ENCODE data around the gene NOTCH2. TPM values are rescaled to one million over a fixed set of nuclear protein-coding genes. Genes with fewer than 3 reads are reported as not detected.

NOTCH2 gene
- total RNA-seq, 1 experiment from 2014 or later, result 62.9 TPM

- ChIA-PET RAD21 (ENCODE audit: low non-redundant PET in 1 of 2, low total read pairs in 2 of 2, uncharacterized antibody in 2 of 2, unreplicated experiment in 2 of 2) (no interaction called here), POLR2A (no interaction called here), CTCF (no interaction called here)
- no peak for DNase-seq (ENCODE audit: low read depth, low spot score)
- ATAC-seq, result no peak
- no peaks in the 10 kb centered on the region for H3K27me3 ChIP-seq (ENCODE audit: insufficient read depth, low read length)
- H2AFZ ChIP-seq (ENCODE audit: low read depth, low read length, poor library complexity, severe bottlenecking), result no peak overlapping the region
- no peak overlapping the region for H3K4me2 ChIP-seq (ENCODE audit: low read length)
- H3K4me1 ChIP-seq (ENCODE audit: control insufficient read depth in 1 of 2, insufficient read depth in 2 of 2, low read length in 2 of 2), result no peaks in the 10 kb centered on the region
- no peaks in the 10 kb centered on the region for H3K9me3 ChIP-seq (ENCODE audit: control insufficient read depth in 1 of 2, insufficient read depth in 1 of 2, low read depth in 1 of 2, low read length in 2 of 2)
- intact Hi-C loops (cut with micrococcal nuclease), result no loop called here
- no peak overlapping the region for H3K4me3 ChIP-seq (replicated peaks in 1 of 2; ENCODE audit: low read depth in 1 of 2, low read length in 2 of 2)
- H3K79me2 ChIP-seq (ENCODE audit: insufficient read depth, low read length), result no peaks in the 10 kb centered on the region
- H3K9ac ChIP-seq (ENCODE audit: low read length), result no peak overlapping the region
- no peak overlapping the region for H3K27ac ChIP-seq (ENCODE audit: low read depth, low read length)
- TF ChIP-seq SP1 (IDR thresholded peaks at IDR 0.05; ENCODE audit: low read depth) (no peak), EGR1 (IDR thresholded peaks at IDR 0.05; ENCODE audit: low read depth) (no peak), YY1 (IDR thresholded peaks at IDR 0.05; ENCODE audit: extremely low read depth, insufficient replicate concordance, low read depth, low read length) (no peak), POLR2A (IDR thresholded peaks at IDR 0.05; ENCODE audit: borderline replicate concordance, extremely low read depth, insufficient read depth, insufficient read length) (no peak), CEBPB (IDR thresholded peaks at IDR 0.05; ENCODE audit: low read depth) (no peak), ZFX (IDR thresholded peaks at IDR 0.05) (no peak), FOSL1 (IDR thresholded peaks at IDR 0.05; ENCODE audit: low read depth) (no peak), ZNF274 (IDR thresholded peaks at IDR 0.05; ENCODE audit: low read depth, low read length) (no peak), ELF1 (IDR thresholded peaks at IDR 0.05; ENCODE audit: borderline replicate concordance, low read depth) (no peak)
- TF ChIP-seq, protein P1, sequence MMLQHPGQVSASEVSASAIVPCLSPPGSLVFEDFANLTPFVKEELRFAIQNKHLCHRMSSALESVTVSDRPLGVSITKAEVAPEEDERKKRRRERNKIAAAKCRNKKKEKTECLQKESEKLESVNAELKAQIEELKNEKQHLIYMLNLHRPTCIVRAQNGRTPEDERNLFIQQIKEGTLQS (IDR thresholded peaks at IDR 0.05), result no peak
- TF ChIP-seq, protein P2, sequence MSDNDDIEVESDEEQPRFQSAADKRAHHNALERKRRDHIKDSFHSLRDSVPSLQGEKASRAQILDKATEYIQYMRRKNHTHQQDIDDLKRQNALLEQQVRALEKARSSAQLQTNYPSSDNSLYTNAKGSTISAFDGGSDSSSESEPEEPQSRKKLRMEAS (IDR thresholded peaks at IDR 0.05), result no peak
- H3K9me2 ChIP-seq (ENCODE audit: insufficient read depth), result no peaks in the 10 kb centered on the region
- BruUV-seq (replicated peaks), result no TSS peak
- H4K20me1 ChIP-seq (ENCODE audit: insufficient read depth), result no peaks in the 10 kb centered on the region
- peaks cover 14 to 15% of the 10 kb centered on the region in 2 experiments for H3K36me3 ChIP-seq (ENCODE audit: control insufficient read depth in 1 of 2, insufficient read depth in 2 of 2, low read length in 2 of 2)
These were observed 142.9 kb downstream of the NOTCH2 start for GRCh38 chr1:119926553-119926952.

All from HCT116 (cell line).